Spleen (tissue), 7 donors: ENCODE data around the gene C16orf87.
"Not testable (repeated sequence)": the region's sequence is repeated elsewhere in the genome, so short reads cannot be mapped to it uniquely, and the experiment has no call there.

Experiments
- CTCF ChIP-seq, 11 experiments: fragments of 200-600 bp in 7 of 11; fragments of 450-650 bp in 4 of 11; sonication (generic) in 4 of 11; IDR thresholded peaks in 8 of 11; conservative IDR thresholded peaks in 3 of 11; 1 replicate in 7 of 11; 2 replicates in 4 of 11; pipeline versions ENCODE4 v1.4.0 to v1.8.0; 2016 to 2021; ENCODE audit warnings: antibody characterized with exemption in 11 of 11, inconsistent platforms in 4 of 11, mild to moderate bottlenecking in 1 of 11
- POLR2A ChIP-seq, 3 donors: fragments of 450-650 bp; IDR thresholded peaks; one replicate each; pipeline ENCODE4 v1.5.1; 2017; ENCODE audit warnings: antibody characterized with exemption in 3 of 3, mild to moderate bottlenecking in 1 of 3
- donor health status: DM: no; HTN: no; CAD: no; lungs with moderate emphysema.
- donor health status: DM: no; HTN: no; CAD: no.
- donor health status: DM: no; HTN: no; CAD: no.

GRCh38 chr16:46868891-46869290, 37.9 kb upstream of the C16orf87 start:
- not testable (repeated sequence) for TF ChIP-seq POLR2A (IDR thresholded peaks at IDR 0.05); CTCF (IDR thresholded peaks at IDR 0.05 in 8 of 11, conservative IDR thresholded peaks at IDR 0.05 in 3 of 11)
